Thoracic aorta endothelial cell (primary cell): ENCODE results near the gene PTMA. TPM values are rescaled to one million over a fixed set of nuclear protein-coding genes. Genes with fewer than 3 reads are reported as not detected.

Source experiments
- small RNA-seq: library from RNA; depleted of rRNA; stranded (forward); fragments of <200 nt; gene quantifications from one replicate; pipeline ENCODE3, GENCODE V24; 2012
- total RNA-seq: library from RNA; depleted of rRNA; stranded (reverse); fragments of >200 nt; gene quantifications from 2 replicates; pipeline ENCODE4 v1.2.3, GENCODE V29; 2012

The PTMA gene, protein sequence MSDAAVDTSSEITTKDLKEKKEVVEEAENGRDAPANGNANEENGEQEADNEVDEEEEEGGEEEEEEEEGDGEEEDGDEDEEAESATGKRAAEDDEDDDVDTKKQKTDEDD
- 1,813 and 1,929 TPM in 2 replicates for total RNA-seq

DNA sequence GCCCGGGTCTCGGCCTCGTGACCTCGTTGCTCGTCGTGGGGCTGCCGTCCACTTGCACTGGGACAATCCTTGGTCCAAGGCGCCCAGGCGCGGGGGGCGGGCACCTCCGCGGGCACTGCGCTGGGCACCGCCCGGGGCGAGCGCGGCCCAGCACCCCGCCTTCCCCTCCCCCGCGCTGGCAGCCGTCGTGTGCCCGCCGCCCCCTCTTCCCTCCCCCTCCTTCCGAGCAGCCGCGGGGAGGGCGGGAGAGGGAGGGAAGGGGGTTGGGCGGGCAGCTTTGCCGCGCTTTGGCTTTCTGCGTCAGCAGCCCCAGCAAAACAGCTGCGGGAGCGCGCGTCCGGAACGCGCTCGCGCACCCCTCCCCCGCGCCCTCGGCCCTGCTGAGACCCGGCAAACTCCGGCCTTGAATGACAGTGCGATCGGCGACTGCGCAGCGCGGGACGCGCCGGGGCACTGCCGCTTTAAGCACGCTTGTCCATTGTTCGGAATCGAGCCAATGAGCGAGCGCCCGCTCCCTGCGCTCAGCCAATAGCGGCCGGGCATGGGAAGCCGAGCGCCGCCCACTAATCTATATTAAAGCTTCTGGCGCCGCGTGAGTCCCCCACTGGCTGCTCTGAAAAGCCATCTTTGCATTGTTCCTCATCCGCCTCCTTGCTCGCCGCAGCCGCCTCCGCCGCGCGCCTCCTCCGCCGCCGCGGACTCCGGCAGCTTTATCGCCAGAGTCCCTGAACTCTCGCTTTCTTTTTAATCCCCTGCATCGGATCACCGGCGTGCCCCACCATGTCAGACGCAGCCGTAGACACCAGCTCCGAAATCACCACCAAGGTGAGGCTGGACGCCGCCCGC, at the start of gene PTMA:
PTMA (plus strand) TSS at position 599 of the 846 bp plus-strand sequence; CDS start at position 781, 182 bp downstream.

Small RNAs within 50 kb of the gene (small RNA-seq; reads per million reads assigned to genes)
- not detected for gene RF00015

Other genes starting within 250 kb of the PTMA start
- gene NCL, start 244.0 kb upstream of the PTMA start, total RNA-seq, result 378 and 414 TPM in 2 replicates
- gene NMUR1, start 178.1 kb upstream of the PTMA start, total RNA-seq, result not detected in 2 replicates
- not detected in 2 replicates for gene TEX44, start 115.7 kb upstream of the PTMA start, total RNA-seq
- 27.5 and 36.0 TPM in 2 replicates for gene PDE6D, start 72.8 kb downstream of the PTMA start, total RNA-seq
- 21.9 and 29.3 TPM in 2 replicates for gene COPS7B, start 77.9 kb downstream of the PTMA start, total RNA-seq
- gene NPPC, start 217.9 kb downstream of the PTMA start, total RNA-seq, result not detected in 2 replicates